Left kidney (tissue), 2 donors: ENCODE results near the gene PNPLA5. TPM values are rescaled to one million over a fixed set of nuclear protein-coding genes. Genes with fewer than 3 reads are reported as not detected.

Source experiments
- DNase-seq: peaks from one replicate; pipeline ENCODE4 v3.0.0-alpha.2; 2013
- polyA plus RNA-seq: library from polyadenylated mRNA; unstranded; fragments of 120-200 nt; gene quantifications from one replicate; pipeline ENCODE4 v1.2.1, GENCODE V29; 2013; ENCODE audit not compliant: insufficient read length

The PNPLA5 gene
- polyA plus RNA-seq, 1 donor = 0.10 TPM

GRCh38 chr22:43838571-43839307 lies 53.1 kb downstream of the PNPLA5 start:
- no peak for DNase-seq

GRCh38 chr22:43838161-43838560 lies 53.7 kb downstream of the PNPLA5 start:
- no peak for DNase-seq

- DNase-seq = no peak
These were observed 54.1 kb downstream of the PNPLA5 start for GRCh38 chr22:43837666-43838065.

GRCh38 chr22:43835736-43836135 lies 56.1 kb downstream of the PNPLA5 start:
- DNase-seq = no peak

GRCh38 chr22:43835166-43835565 lies 56.6 kb downstream of the PNPLA5 start:
- DNase-seq = no peak

GRCh38 chr22:43833286-43834240 lies 58.2 kb downstream of the PNPLA5 start:
- no peak for DNase-seq

- DNase-seq = no peak
These were observed 59.2 kb downstream of the PNPLA5 start for GRCh38 chr22:43832393-43833265.

GRCh38 chr22:43831561-43832392 lies 60.0 kb downstream of the PNPLA5 start:
- DNase-seq = no peak

- DNase-seq = no peak
These were observed 60.8 kb downstream of the PNPLA5 start for GRCh38 chr22:43830931-43831560.

- no peak for DNase-seq
These were observed 61.6 kb downstream of the PNPLA5 start for GRCh38 chr22:43829904-43830851.

Other genes with a start within 250 kb of the PNPLA5 start
- gene EFCAB6, start 79.7 kb downstream of the PNPLA5 start, polyA plus RNA-seq = 6.5 TPM
- gene SULT4A1, start 29.5 kb downstream of the PNPLA5 start, polyA plus RNA-seq = 4.0 TPM
- gene PNPLA3, start 31.8 kb upstream of the PNPLA5 start, polyA plus RNA-seq = 2.0 TPM
- gene SAMM50, start 63.4 kb upstream of the PNPLA5 start, polyA plus RNA-seq = 60.5 TPM
- 17.9 TPM for gene PARVB, start 132.3 kb upstream of the PNPLA5 start, polyA plus RNA-seq